ENCODE data around the gene ASMTL.
A peak's percentile ranks its signal among the peaks of the same experiment; 100 is the strongest.
"Not testable (repeated sequence)": the region's sequence is repeated elsewhere in the genome, so short reads cannot be mapped to it uniquely, and the experiment has no call there.

ASMTL gene

DNA sequence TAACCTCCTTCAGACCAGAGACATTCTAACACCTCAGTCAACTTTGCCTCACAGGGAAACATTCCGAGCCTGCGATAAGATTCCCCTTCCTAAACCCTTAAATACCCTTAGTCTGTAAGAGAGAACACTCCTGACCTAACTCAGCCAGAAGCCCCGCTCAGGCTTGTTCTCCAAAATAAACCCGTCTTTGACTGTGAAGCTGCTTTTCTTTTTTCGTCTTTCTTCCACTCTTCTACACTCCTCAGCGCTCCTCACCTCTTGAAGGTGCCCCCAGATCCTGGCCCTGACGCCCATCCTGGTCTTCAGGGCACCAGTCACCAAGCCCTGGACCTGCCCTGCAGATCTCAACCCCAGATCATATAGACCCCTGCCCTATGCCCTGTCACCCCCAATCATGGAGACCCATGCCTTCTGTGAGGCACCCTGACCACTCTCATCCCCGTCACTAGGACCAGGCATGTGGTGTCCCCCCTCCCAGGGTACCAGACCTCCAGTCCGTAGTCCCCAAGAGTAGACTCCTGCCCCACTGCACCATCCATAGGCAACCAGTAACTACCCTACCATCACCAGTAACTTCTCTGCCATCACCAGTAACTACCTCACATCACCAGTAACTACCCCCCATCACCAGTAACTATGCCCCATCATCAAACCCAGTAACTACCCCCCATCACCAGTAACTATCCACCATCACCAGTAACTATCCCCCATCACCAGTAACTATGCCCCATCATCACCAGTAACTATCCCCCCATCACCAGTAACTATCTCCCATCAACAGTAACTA, 3.5 kb downstream of the ASMTL start:
- Histone ChIP-seq H3K79me2 (ENCODE audit: insufficient read depth, low read length) (peaks cover 77% of the 10 kb centered on the region), H3K4me2 (ENCODE audit: insufficient read depth, low read length) (no peak overlapping the region), H3K9me3 (ENCODE audit: insufficient read depth, low read length, severe bottlenecking) (peaks cover 14% of the 10 kb centered on the region), H3K4me1 (ENCODE audit: insufficient read depth, low read length) (peaks cover 23% of the 10 kb centered on the region), H4K20me1 (ENCODE audit: insufficient read depth, low read length) (peaks cover 15% of the 10 kb centered on the region), H2AFZ (ENCODE audit: low read depth, low read length) (no peak overlapping the region), H3K27me3 (ENCODE audit: insufficient read depth, low read length, poor library complexity) (no peaks in the 10 kb centered on the region), H3K27ac (ENCODE audit: low read length) (no peak overlapping the region), H3K4me3 (ENCODE audit: low read depth in 1 of 2, low read length in 2 of 2) (0 out of 4 replicates have a peak overlapping the region, but pooled peaks of 1 of the 2 experiments have one; percentile 0), H3K36me3 (ENCODE audit: insufficient read depth, low read length) (peaks cover 31% of the 10 kb centered on the region), H3K9ac (ENCODE audit: low read depth, low read length) (no peak overlapping the region)
- DNase-seq (peak; percentile 4), ATAC-seq (ENCODE audit: insufficient read depth, low read depth) (no peak)
- TF ChIP-seq EZH2 (IDR thresholded peaks at IDR 0.05; ENCODE audit: borderline replicate concordance, low read depth, low read length, severe bottlenecking), result no peak
- TF ChIP-seq, protein P1, sequence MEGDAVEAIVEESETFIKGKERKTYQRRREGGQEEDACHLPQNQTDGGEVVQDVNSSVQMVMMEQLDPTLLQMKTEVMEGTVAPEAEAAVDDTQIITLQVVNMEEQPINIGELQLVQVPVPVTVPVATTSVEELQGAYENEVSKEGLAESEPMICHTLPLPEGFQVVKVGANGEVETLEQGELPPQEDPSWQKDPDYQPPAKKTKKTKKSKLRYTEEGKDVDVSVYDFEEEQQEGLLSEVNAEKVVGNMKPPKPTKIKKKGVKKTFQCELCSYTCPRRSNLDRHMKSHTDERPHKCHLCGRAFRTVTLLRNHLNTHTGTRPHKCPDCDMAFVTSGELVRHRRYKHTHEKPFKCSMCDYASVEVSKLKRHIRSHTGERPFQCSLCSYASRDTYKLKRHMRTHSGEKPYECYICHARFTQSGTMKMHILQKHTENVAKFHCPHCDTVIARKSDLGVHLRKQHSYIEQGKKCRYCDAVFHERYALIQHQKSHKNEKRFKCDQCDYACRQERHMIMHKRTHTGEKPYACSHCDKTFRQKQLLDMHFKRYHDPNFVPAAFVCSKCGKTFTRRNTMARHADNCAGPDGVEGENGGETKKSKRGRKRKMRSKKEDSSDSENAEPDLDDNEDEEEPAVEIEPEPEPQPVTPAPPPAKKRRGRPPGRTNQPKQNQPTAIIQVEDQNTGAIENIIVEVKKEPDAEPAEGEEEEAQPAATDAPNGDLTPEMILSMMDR (IDR thresholded peaks at IDR 0.05; ENCODE audit: borderline replicate concordance, extremely low read depth, low read length, poor library complexity, severe bottlenecking), result no peak

DNA sequence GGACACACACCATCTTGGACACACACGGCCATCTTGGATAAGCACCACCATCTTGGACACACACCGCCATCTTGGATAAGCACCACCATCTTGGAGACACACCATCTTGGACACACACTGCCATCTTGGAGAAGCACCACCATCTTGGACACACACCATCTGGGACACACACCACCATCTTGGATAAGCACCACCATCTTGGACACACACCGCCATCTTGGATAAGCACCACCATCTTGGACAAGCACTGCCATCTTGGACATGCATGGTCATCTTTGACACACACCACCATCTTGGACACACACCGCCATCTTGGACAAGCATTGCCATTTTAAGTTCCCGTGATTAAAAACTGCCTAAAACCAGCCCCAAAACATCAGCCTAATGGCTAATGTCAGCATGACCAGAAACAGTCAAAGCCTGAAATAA, 4.1 kb downstream of the ASMTL start:
- not testable (repeated sequence) for H3K27ac ChIP-seq (ENCODE audit: low read length); H3K4me3 ChIP-seq (ENCODE audit: low read depth in 1 of 2, low read length in 2 of 2); H3K27me3 ChIP-seq (ENCODE audit: insufficient read depth, low read length, poor library complexity); H3K4me2 ChIP-seq (ENCODE audit: insufficient read depth, low read length); ATAC-seq (ENCODE audit: insufficient read depth, low read depth); H3K9ac ChIP-seq (ENCODE audit: low read depth, low read length); H2AFZ ChIP-seq (ENCODE audit: low read depth, low read length)
- peaks cover 14% of the 10 kb centered on the region for H3K9me3 ChIP-seq (ENCODE audit: insufficient read depth, low read length, severe bottlenecking)
- H3K79me2 ChIP-seq (ENCODE audit: insufficient read depth, low read length), result peaks cover 83% of the 10 kb centered on the region
- H3K36me3 ChIP-seq (ENCODE audit: insufficient read depth, low read length), result peaks cover 34% of the 10 kb centered on the region
- peak; percentile 4 for DNase-seq
- H4K20me1 ChIP-seq (ENCODE audit: insufficient read depth, low read length), result peaks cover 15% of the 10 kb centered on the region
- peaks cover 21% of the 10 kb centered on the region for H3K4me1 ChIP-seq (ENCODE audit: insufficient read depth, low read length)

DNA sequence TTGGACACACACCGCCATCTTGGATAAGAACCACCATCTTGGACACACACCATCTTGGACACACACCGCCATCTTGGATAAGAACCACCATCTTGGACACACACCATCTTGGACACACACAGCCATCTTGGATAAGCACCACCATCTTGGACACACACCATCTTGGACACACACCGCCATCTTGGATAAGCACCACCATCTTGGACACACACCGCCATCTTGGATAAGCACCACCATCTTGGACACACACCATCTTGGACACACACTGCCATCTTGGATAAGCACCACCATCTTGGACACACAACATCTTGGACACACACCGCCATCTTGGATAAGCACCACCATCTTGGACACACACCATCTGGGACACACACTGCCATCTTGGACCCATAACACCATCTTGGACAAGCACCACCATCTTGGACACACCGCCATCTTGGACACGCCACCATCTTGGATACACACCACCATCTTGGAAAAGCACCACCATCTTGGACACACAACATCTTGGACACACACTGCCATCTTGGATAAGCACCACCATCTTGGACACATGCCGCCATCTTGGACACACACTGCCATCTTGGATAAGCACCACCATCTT, 4.6 kb downstream of the ASMTL start:
- Histone ChIP-seq H4K20me1 (ENCODE audit: insufficient read depth, low read length) (peaks cover 15% of the 10 kb centered on the region), H3K9me3 (ENCODE audit: insufficient read depth, low read length, severe bottlenecking) (peaks cover 14% of the 10 kb centered on the region), H3K36me3 (ENCODE audit: insufficient read depth, low read length) (peaks cover 39% of the 10 kb centered on the region), H3K4me1 (ENCODE audit: insufficient read depth, low read length) (peaks cover 18% of the 10 kb centered on the region), H3K79me2 (ENCODE audit: insufficient read depth, low read length) (peaks cover 87% of the 10 kb centered on the region)
- peak; percentile 3 for DNase-seq
- not testable (repeated sequence) for H3K27ac ChIP-seq (ENCODE audit: low read length); H3K9ac ChIP-seq (ENCODE audit: low read depth, low read length); H2AFZ ChIP-seq (ENCODE audit: low read depth, low read length); H3K27me3 ChIP-seq (ENCODE audit: insufficient read depth, low read length, poor library complexity); ATAC-seq (ENCODE audit: insufficient read depth, low read depth); H3K4me2 ChIP-seq (ENCODE audit: insufficient read depth, low read length); H3K4me3 ChIP-seq (ENCODE audit: low read depth in 1 of 2, low read length in 2 of 2)

DNA sequence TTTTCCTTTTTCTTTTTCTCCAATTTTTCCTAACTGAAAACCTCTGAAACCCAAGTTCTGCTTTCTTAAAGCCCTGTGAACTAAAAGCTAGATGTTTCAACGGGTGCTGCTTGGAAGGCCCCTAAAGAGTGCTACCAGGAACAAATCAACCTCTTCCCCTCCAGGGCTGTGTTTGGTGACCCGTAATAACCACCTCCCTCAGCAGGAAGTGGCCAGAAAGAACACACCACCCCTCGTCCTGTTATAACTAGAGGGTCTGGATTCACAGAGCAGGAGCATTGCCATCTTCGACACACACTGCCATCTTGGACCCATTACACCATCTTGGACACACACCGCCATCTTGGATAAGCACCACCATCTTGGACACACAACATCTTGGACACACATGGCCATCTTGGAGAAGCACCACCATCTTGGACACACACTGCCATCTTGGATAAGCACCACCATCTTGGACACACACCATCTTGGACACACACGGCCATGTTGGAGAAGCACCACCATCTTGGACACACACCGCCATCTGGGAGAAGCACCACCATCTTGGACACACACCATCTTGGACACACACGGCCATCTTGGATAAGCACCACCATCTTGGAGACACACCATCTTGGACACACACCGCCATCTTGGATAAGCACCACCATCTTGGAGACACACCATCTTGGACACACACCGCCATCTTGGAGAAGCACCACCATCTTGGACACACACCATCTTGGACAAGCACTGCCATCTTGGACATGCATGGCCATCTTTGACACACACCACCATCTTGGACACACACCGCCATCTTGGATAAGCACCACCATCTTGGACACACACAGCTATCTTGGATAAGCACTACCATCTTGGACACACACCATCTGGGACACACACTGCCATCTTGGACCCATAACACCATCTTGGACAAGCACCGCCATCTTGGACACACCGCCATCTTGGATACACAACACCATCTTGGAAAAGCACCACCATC, 5.4 kb downstream of the ASMTL start:
- Histone ChIP-seq H3K4me1 (ENCODE audit: insufficient read depth, low read length) (peaks cover 18% of the 10 kb centered on the region), H4K20me1 (ENCODE audit: insufficient read depth, low read length) (peaks cover 12% of the 10 kb centered on the region), H3K79me2 (ENCODE audit: insufficient read depth, low read length) (peaks cover 89% of the 10 kb centered on the region), H3K9me3 (ENCODE audit: insufficient read depth, low read length, severe bottlenecking) (peaks cover 14% of the 10 kb centered on the region), H3K36me3 (ENCODE audit: insufficient read depth, low read length) (peaks cover 45% of the 10 kb centered on the region)
- H3K4me3 ChIP-seq (ENCODE audit: low read depth in 1 of 2, low read length in 2 of 2); H3K9ac ChIP-seq (ENCODE audit: low read depth, low read length); H3K27ac ChIP-seq (ENCODE audit: low read length); H3K4me2 ChIP-seq (ENCODE audit: insufficient read depth, low read length); H3K27me3 ChIP-seq (ENCODE audit: insufficient read depth, low read length, poor library complexity); H2AFZ ChIP-seq (ENCODE audit: low read depth, low read length): not testable (repeated sequence)
- ATAC-seq (ENCODE audit: insufficient read depth, low read depth) (0 out of 3 replicates have a peak, but pooled peaks have one; percentile 36), DNase-seq (peak; percentile 9)

Measured in DND-41 (cell line).